GM08714 (cell line): ENCODE data around the gene SDHA.

Experiments used
- H3K4me3 ChIP-seq: fragments of 200-500 bp; sonication (Bioruptor generic); 2 replicates; pipeline ENCODE4 v1.5.1; 2014; ENCODE audit warnings: mild to moderate bottlenecking, low read length, inconsistent platforms
- ZNF274 ChIP-seq: IDR thresholded peaks from 2 replicates; pipeline ENCODE4 v1.6.1; 2012; ENCODE audit warnings: mild to moderate bottlenecking, low read depth, low read length

Gene SDHA

DNA sequence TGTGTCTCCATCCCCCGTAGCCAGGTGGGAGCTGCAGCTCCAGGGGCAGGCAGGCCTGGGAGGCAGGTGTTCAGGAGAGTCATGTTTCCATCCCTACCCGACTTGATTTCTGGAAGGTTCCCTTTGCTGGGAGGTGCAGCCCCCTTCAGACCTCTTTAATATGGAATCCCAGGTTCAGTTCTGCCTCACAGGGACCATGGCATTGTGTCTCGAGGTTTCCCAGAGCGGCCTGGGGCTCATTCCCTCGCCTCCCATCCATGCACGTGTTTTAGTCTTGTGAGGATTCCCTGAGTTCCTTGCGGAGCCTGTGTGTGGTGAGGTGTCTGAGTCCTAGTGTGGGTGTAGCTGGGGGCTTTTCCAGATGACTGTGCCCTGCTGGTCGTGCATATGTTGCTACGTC is 86.9 kb downstream of the SDHA start:
- H3K4me3 ChIP-seq: no peak overlapping the region
- TF ChIP-seq ZNF274: no peak

DNA sequence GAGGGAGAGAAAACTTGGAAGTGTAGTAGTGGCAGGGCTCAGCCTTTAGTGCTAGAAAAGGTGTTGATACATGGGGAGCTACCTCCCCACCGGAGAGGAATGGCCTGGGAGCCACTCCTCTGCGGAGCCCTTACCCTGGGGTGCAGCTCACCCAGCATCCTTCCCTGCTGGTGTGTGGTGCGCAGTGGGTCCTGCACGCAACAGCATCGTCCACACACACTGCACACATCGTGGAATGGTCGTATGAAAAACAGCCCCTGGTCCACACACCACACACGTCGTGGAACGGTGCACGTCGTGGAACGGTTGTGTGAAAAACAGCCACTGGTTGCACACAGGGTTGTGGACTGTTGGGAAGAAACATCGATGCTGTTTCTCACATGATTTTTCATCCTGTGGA is 87.3 kb downstream of the SDHA start:
- no peak overlapping the region for H3K4me3 ChIP-seq
- no peak for TF ChIP-seq ZNF274

DNA sequence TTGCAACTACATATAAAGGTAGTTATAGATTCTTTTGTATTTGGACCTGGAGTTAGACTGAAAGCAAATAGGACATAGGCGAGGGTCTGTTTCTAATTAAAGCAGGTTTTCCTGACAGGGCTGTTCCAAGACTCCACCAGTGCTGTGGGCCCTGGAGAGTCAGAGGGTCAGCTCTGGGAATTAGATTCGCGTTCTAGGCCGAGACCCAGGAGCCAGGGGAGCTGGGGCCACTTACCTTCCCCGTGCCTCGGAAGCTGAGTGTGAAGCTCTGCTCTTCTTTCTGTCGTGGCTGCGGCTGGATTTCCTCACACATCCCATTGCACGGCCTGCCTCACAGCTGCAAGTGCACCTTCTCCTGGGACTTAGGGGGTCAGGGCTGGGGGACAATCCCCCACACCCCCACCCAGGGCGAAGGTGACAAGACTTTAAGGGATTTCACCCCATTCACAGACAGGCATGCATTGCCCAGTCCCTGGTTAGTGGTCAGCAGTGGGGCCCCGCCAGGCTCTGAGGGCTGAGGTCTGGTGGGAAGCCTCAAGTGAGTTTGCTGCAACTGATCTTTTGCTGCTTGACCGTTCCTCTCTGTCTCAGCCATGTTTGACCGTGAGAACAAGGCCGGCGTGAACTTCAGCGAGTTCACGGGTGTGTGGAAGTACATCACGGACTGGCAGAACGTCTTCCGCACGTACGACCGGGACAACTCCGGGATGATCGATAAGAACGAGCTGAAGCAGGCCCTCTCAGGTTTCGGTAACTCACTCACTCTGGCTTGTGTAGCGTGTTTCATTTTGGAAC is 88.1 kb downstream of the SDHA start:
- H3K4me3 ChIP-seq: no peak overlapping the region
- no peak for TF ChIP-seq ZNF274
